Measurements from ENCODE around the gene PPFIA2. TPM values are rescaled to one million over a fixed set of nuclear protein-coding genes. Genes with fewer than 3 reads are reported as not detected.

Gene PPFIA2
- total RNA-seq, 6 experiments from 2014 or later, result 0.12 to 1.2 (median 0.56) TPM; not detected in 2

DNA sequence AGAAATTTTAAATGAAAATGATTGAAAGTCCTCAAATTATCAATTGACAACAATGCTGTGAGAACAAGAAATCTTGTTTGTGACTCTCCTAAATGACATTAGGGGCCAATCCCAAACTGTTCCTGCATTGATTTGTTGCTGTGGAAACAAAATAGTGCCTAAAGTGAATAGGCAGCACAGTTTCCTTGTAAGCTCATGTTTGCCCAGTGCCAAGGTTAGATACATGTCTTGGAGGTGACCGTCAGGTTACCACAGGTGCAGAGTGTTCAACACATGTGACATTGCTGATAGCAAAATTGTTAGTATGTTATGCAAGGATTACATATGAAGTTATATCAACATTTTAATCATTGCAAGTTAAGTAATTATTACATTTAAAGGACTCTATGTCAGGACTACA, 388.7 kb downstream of the PPFIA2 start:
- TF ChIP-seq, protein P1, sequence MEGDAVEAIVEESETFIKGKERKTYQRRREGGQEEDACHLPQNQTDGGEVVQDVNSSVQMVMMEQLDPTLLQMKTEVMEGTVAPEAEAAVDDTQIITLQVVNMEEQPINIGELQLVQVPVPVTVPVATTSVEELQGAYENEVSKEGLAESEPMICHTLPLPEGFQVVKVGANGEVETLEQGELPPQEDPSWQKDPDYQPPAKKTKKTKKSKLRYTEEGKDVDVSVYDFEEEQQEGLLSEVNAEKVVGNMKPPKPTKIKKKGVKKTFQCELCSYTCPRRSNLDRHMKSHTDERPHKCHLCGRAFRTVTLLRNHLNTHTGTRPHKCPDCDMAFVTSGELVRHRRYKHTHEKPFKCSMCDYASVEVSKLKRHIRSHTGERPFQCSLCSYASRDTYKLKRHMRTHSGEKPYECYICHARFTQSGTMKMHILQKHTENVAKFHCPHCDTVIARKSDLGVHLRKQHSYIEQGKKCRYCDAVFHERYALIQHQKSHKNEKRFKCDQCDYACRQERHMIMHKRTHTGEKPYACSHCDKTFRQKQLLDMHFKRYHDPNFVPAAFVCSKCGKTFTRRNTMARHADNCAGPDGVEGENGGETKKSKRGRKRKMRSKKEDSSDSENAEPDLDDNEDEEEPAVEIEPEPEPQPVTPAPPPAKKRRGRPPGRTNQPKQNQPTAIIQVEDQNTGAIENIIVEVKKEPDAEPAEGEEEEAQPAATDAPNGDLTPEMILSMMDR (IDR thresholded peaks at IDR 0.05), result no peak
- TF ChIP-seq POLR2A (IDR thresholded peaks at IDR 0.05), result no peak
- Histone ChIP-seq H3K36me3 (no peaks in the 10 kb centered on the region), H3K27me3 (no peaks in the 10 kb centered on the region), H3K27ac (no peak overlapping the region), H3K9me3 (no peaks in the 10 kb centered on the region), H3K4me3 (no peak overlapping the region), H3K4me1 (no peaks in the 10 kb centered on the region)
- intact Hi-C loops (cut with DNase I), result no loop called here
- no peak for ATAC-seq
- no peak for DNase-seq
- 57% methylated on average over 1 of the region's 1 CpG for WGBS (ENCODE audit: insufficient coverage, low coverage, low lambda C conversion rate, missing lambda C conversion rate)

DNA sequence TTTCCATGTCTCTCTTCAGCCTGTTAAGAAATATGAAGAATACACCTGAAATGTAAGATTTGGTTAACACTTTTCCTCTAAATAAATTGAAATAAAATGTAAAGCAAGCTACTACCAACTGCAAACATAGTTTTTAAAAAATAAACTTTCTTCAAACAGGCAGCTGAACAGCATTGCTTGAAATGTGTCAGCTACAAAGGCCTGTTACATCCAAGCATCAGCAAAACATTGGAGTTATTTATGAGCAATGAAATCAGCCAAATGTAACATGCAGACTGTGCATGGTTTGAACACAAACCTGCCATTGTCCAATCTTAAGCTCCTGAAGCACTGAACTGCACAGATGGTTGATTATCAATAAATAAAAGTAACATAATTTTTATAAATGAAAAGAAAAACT, 390.0 kb downstream of the PPFIA2 start:
- intact Hi-C loops (cut with DNase I), result no loop called here

DNA sequence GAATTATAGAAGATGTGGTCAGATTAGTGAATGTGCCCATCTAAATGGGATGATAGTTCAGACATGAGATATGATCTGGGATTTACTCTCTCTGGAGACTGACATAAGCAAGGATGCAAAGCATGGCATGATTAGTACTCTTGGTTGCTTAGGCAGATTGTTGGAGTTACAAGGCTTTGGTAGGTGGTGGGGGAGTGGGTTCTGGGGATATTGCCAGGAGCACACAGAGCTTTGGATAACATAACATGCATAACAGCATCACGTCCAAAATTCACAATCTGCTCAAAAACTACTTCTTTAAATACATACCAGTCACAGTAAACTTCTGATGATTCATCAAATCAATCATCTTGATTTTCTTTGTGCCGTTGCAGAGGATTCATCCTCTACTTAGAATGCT, 393.9 kb downstream of the PPFIA2 start:
- Histone ChIP-seq H3K4me1 (no peaks in the 10 kb centered on the region), H3K27ac (no peak overlapping the region), H3K4me3 (no peak overlapping the region), H3K9me3 (no peaks in the 10 kb centered on the region), H3K36me3 (no peaks in the 10 kb centered on the region), H3K27me3 (no peaks in the 10 kb centered on the region)
- ATAC-seq, result no peak
- WGBS (ENCODE audit: insufficient coverage, low coverage, low lambda C conversion rate, missing lambda C conversion rate), result 36% methylated on average over 2 of the region's 2 CpGs
- intact Hi-C loops (cut with DNase I), result no loop called here
- no peak for TF ChIP-seq POLR2A (IDR thresholded peaks at IDR 0.05)
- DNase-seq, result no peak

More for the DNA sequence above, 390.0 kb downstream of the PPFIA2 start:
- DNase-seq, result no peak
- Histone ChIP-seq H3K4me3 (no peak overlapping the region), H3K36me3 (no peaks in the 10 kb centered on the region), H3K27ac (no peak overlapping the region), H3K27me3 (no peaks in the 10 kb centered on the region), H3K9me3 (no peaks in the 10 kb centered on the region), H3K4me1 (no peaks in the 10 kb centered on the region)
- TF ChIP-seq, protein P1 (IDR thresholded peaks at IDR 0.05), result no peak
- TF ChIP-seq POLR2A (IDR thresholded peaks at IDR 0.05), result no peak
- no peak for ATAC-seq

DNA sequence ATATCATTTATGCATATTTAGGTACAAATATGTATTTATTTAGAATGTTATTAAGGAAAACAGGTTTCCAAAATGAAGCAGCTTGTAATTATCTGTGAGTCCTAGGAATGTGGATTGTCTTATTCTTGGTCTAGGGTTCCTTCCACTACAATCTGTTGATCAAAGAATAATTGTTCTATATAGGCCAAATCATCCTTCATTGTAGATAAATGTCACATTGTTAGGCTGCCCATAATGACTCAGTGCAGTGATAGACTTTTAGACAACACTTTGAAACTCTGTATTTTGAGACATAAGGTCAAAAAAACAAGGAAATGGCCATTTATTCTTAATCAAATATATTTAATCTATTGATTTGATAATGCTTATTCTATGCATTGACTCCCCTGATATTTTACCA, 398.2 kb downstream of the PPFIA2 start:
- Histone ChIP-seq H3K36me3 (no peaks in the 10 kb centered on the region), H3K27ac (no peak overlapping the region), H3K4me1 (no peaks in the 10 kb centered on the region), H3K9me3 (no peaks in the 10 kb centered on the region), H3K4me3 (no peak overlapping the region), H3K27me3 (no peaks in the 10 kb centered on the region)
- no peak for ATAC-seq
- TF ChIP-seq POLR2A (IDR thresholded peaks at IDR 0.05), result no peak
- TF ChIP-seq, protein P1 (IDR thresholded peaks at IDR 0.05), result no peak
- intact Hi-C loops (cut with DNase I), result no loop called here
- DNase-seq, result no peak

DNA sequence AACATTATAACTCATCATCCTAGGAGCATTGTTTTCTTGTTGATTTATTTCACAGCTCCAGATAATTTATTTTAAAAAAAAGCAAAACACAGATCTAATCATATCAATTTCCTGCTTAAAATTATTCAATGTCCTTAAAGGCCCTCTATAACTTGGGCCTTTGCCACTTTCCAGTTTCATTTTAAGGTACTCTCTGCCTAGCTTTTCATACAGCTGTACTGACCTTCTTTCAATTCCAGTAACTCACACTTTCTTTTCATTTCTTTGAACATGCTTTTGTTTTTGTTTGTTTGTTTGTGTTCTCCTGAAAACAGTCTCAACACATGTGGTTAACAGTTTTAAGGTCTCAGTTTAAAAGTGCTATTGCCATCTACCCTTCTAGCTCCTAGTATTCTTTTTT, 399.4 kb downstream of the PPFIA2 start:
- no peak overlapping the region for H3K27ac ChIP-seq
- intact Hi-C loops (cut with DNase I), result no loop called here
- H3K36me3 ChIP-seq, result no peaks in the 10 kb centered on the region
- no peak overlapping the region for H3K4me3 ChIP-seq
- no peaks in the 10 kb centered on the region for H3K9me3 ChIP-seq
- H3K27me3 ChIP-seq, result no peaks in the 10 kb centered on the region
- H3K4me1 ChIP-seq, result no peaks in the 10 kb centered on the region
- ATAC-seq (no peak), DNase-seq (no peak)
- TF ChIP-seq, protein P1 (IDR thresholded peaks at IDR 0.05), result no peak
- TF ChIP-seq POLR2A (IDR thresholded peaks at IDR 0.05), result no peak
